Medulla oblongata (tissue), 1 donor: ENCODE data around the gene FAM53B.

Experiments
- DNase-seq: peaks from one replicate; pipeline ENCODE4 v3.0.0-alpha.2; 2015; ENCODE audit errors: extremely low spot score

FAM53B gene

GRCh38 chr10:124630551-124630950 lies 113.6 kb downstream of the FAM53B start:
- DNase-seq, result peak; percentile 77

- no peak for DNase-seq
Observed at GRCh38 chr10:124629842-124630241, 114.3 kb downstream of the FAM53B start.

- peak; percentile 90 for DNase-seq
Observed at GRCh38 chr10:124629415-124629814, 114.8 kb downstream of the FAM53B start.

- DNase-seq, result no peak
Observed at GRCh38 chr10:124628676-124629021, 115.5 kb downstream of the FAM53B start.

- no peak for DNase-seq
Observed at GRCh38 chr10:124627866-124628675, 116.1 kb downstream of the FAM53B start.

GRCh38 chr10:124626759-124627380 lies 117.3 kb downstream of the FAM53B start:
- DNase-seq, result no peak

- no peak for DNase-seq
Observed at GRCh38 chr10:124625831-124626238, 118.3 kb downstream of the FAM53B start.

GRCh38 chr10:124624895-124625294 lies 119.3 kb downstream of the FAM53B start:
- DNase-seq, result no peak

- no peak for DNase-seq
Observed at GRCh38 chr10:124624466-124624865, 119.7 kb downstream of the FAM53B start.

GRCh38 chr10:124624006-124624405 lies 120.2 kb downstream of the FAM53B start:
- no peak for DNase-seq

GRCh38 chr10:124622866-124623536 lies 121.2 kb downstream of the FAM53B start:
- DNase-seq, result no peak

- no peak for DNase-seq
Observed at GRCh38 chr10:124622158-124622557, 122.0 kb downstream of the FAM53B start.

- peak; percentile 73 for DNase-seq
Observed at GRCh38 chr10:124621637-124622036, 122.5 kb downstream of the FAM53B start.

GRCh38 chr10:124619802-124620490 lies 124.2 kb downstream of the FAM53B start:
- no peak for DNase-seq

GRCh38 chr10:124619195-124619594 lies 125.0 kb downstream of the FAM53B start:
- DNase-seq, result no peak

GRCh38 chr10:124618470-124619073 lies 125.6 kb downstream of the FAM53B start:
- no peak for DNase-seq

- DNase-seq, result no peak
Observed at GRCh38 chr10:124616836-124617130, 127.4 kb downstream of the FAM53B start.

- no peak for DNase-seq
Observed at GRCh38 chr10:124616040-124616835, 127.9 kb downstream of the FAM53B start.

- no peak for DNase-seq
Observed at GRCh38 chr10:124615259-124615658, 128.9 kb downstream of the FAM53B start.

- no peak for DNase-seq
Observed at GRCh38 chr10:124614003-124614659, 130.0 kb downstream of the FAM53B start.
